Hepatocyte (in vitro differentiated cells): ENCODE measurements around the gene DNAJC1.

ENCODE experiments used
- CTCF ChIP-seq: fragments of 200-600 bp; sonication (generic); IDR thresholded peaks from 2 replicates; pipeline ENCODE4 v1.5.1; 2016; ENCODE audit warnings: antibody characterized with exemption, mild to moderate bottlenecking; ENCODE audit not compliant: poor library complexity
- EZH2 ChIP-seq: fragments of 200-600 bp; sonication (generic); IDR thresholded peaks from 2 replicates; pipeline ENCODE4 v1.6.1; 2016; ENCODE audit warnings: antibody characterized with exemption, mild to moderate bottlenecking, borderline replicate concordance

GRCh38 chr10:21753497-21754270, 249.8 kb downstream of the DNAJC1 start:
- TF ChIP-seq CTCF (no peak), EZH2 (no peak)
